Upper lobe of right lung (tissue), 1 donor: ENCODE data around the gene SENP8. TPM values are rescaled to one million over a fixed set of nuclear protein-coding genes. Genes with fewer than 3 reads are reported as not detected.

Experiments used
- ATAC-seq: fragments of 200-7000 bp; cut with Tn5 transposase; one replicate; pipeline ENCODE4 v1.9.1; 2020; ENCODE audit warnings: mild to moderate bottlenecking, moderate library complexity
- DNase-seq: peaks from one replicate; pipeline ENCODE4 v3.0.0-alpha.2; 2020
- H3K27ac ChIP-seq: fragments of 200-600 bp; one replicate; pipeline ENCODE4 v1.8.0; 2022
- H3K27me3 ChIP-seq: fragments of 200-600 bp; one replicate; pipeline ENCODE4 v1.8.0; 2022; ENCODE audit warnings: mild to moderate bottlenecking
- H3K36me3 ChIP-seq: fragments of 200-600 bp; one replicate; pipeline ENCODE4 v1.8.0; 2022
- H3K4me1 ChIP-seq: fragments of 200-600 bp; one replicate; pipeline ENCODE4 v1.8.0; 2022
- H3K4me3 ChIP-seq: fragments of 200-600 bp; one replicate; pipeline ENCODE4 v1.8.0; 2022; ENCODE audit warnings: mild to moderate bottlenecking
- H3K9me3 ChIP-seq: fragments of 200-600 bp; one replicate; pipeline ENCODE4 v1.8.0; 2022
- intact Hi-C: fragments of 100-400 bp; cut with DNase I; formaldehyde crosslinking; loops from one replicate; pipeline ENCODE4 v1.11.0; 2022
- total RNA-seq: library from RNA; stranded (reverse); fragmentation: NEBNext Ultra II Directional; extraction: Animal tissue kit (Norgen Biotek cat#: 25700); gene quantifications from one replicate; pipeline ENCODE4 v1.2.1, GENCODE V29; 2021
- TF ChIP-seq, protein P1 (sequence below): fragments of 200-600 bp; IDR thresholded peaks from one replicate; pipeline ENCODE4 v1.8.0; 2022; ENCODE audit warnings: antibody characterized with exemption
- donor health status: DM: no; HTN: yes; CAD: no; lungs with severe emphysema.

Gene SENP8
- total RNA-seq, 1 donor from 2014 or later: 3.3 TPM

DNA sequence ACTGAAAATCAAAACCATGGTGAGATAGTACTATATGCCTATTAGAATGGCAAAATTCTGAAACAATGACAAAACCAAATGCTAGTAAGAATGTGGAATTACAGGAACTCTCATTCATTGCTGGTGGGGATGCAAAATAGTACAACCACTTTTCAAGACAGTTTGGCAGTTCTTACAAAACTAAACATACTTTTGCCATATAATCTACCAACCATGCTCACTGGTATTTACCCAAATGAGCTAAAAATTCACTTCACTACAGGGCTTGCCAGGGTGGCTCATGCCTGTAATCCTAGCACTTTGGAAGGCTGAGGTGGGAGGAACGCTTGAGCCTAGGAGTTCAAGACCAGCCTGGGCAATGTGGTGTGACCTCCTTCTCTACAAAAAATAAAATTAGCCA lies 40.3 kb upstream of the SENP8 start:
- intact Hi-C loops: no loop called here
- Histone ChIP-seq H3K27me3 (no peaks in the 10 kb centered on the region), H3K4me1 (no peaks in the 10 kb centered on the region), H3K36me3 (no peaks in the 10 kb centered on the region), H3K27ac (no peak overlapping the region), H3K9me3 (no peaks in the 10 kb centered on the region), H3K4me3 (no peak overlapping the region)
- no peak for ATAC-seq
- TF ChIP-seq, protein P1, sequence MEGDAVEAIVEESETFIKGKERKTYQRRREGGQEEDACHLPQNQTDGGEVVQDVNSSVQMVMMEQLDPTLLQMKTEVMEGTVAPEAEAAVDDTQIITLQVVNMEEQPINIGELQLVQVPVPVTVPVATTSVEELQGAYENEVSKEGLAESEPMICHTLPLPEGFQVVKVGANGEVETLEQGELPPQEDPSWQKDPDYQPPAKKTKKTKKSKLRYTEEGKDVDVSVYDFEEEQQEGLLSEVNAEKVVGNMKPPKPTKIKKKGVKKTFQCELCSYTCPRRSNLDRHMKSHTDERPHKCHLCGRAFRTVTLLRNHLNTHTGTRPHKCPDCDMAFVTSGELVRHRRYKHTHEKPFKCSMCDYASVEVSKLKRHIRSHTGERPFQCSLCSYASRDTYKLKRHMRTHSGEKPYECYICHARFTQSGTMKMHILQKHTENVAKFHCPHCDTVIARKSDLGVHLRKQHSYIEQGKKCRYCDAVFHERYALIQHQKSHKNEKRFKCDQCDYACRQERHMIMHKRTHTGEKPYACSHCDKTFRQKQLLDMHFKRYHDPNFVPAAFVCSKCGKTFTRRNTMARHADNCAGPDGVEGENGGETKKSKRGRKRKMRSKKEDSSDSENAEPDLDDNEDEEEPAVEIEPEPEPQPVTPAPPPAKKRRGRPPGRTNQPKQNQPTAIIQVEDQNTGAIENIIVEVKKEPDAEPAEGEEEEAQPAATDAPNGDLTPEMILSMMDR: no peak
- no peak for DNase-seq

DNA sequence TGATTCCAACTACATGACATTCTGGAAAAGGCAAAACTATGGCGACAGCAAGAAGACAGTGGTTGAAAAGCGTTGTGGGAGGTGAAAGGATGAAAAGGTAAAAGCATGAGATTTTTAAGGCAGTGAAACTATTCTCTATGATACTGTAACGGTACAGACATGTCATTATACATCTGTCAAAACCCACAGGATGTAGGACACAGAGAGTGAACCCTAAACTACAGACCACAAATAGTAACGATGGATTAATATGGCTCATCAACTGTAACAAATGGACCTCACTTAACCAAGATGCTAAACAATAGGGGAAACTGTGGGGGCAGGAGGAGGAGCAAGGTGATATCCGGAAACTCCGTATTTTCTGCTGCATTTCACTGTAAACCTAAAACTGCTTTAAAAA lies 39.3 kb upstream of the SENP8 start:
- no peaks in the 10 kb centered on the region for H3K9me3 ChIP-seq
- H3K4me3 ChIP-seq: no peak overlapping the region
- intact Hi-C loops: no loop called here
- H3K27ac ChIP-seq: no peak overlapping the region
- H3K4me1 ChIP-seq: no peaks in the 10 kb centered on the region
- ATAC-seq (no peak), DNase-seq (no peak)
- no peaks in the 10 kb centered on the region for H3K27me3 ChIP-seq
- TF ChIP-seq, protein P1: no peak
- no peaks in the 10 kb centered on the region for H3K36me3 ChIP-seq

DNA sequence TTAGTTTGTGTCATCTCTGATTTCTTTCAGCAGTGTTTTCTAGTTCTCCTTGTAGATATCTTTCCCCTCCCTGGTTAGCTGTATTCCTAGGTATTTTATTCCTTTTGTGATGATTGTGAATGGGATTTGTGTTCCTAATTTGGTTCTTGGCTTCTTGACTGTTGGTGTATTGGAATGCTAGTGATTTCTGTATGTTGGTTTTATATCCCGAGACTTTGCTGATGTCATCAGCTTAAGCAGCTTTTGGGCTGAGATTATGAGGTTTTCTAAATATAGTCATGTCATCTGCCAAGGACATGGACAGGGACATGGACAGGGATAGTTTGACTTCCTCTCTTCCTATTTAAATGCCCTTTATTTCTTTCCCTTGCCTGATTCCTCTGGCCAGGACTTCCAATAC lies 36.0 kb upstream of the SENP8 start:
- no peaks in the 10 kb centered on the region for H3K36me3 ChIP-seq
- DNase-seq (no peak), ATAC-seq (no peak)
- H3K4me1 ChIP-seq: no peaks in the 10 kb centered on the region
- intact Hi-C loops: no loop called here
- no peaks in the 10 kb centered on the region for H3K27me3 ChIP-seq
- H3K4me3 ChIP-seq: no peak overlapping the region
- TF ChIP-seq, protein P1: no peak
- H3K27ac ChIP-seq: no peak overlapping the region
- H3K9me3 ChIP-seq: no peaks in the 10 kb centered on the region

DNA sequence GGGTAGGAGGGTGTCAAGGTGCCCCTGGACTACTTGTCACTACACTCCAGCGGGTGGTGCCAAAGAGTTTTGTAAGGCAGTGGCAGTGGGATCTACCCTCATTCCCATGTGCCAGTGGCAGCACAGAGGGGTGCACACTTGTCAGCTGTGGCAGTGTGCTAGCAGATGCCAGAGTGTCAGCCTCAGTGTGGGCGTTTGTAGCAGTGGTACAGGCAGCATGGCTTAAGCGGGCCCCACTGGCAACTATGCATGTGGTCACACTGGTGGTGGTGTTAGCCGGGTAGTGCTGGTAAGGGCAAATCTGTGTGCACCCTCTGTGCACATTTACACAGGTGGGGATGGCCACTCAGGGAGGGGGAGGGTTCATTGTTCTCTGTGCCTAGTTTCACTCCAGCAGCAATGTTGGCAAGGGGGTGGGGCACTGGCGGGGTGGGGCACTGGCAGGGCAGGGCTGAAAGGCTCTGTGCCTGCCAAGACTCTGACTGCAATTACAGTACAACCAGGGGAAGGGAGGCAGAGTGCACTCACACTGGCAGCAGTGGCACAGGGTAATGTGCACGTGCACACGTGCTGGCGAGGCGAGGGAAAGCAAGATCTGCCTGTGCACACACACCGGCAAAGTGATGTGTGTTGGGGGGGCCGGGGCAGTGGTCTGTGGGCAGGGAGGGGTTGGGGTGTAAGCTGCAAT lies 32.0 kb upstream of the SENP8 start:
- TF ChIP-seq, protein P1: no peak
- ATAC-seq: peak; percentile 80
- Histone ChIP-seq H3K4me3 (no peak overlapping the region), H3K4me1 (no peaks in the 10 kb centered on the region), H3K9me3 (no peaks in the 10 kb centered on the region), H3K27ac (no peak overlapping the region), H3K27me3 (no peaks in the 10 kb centered on the region), H3K36me3 (no peaks in the 10 kb centered on the region)
- peak; percentile 68 for DNase-seq
- intact Hi-C loops: no loop called here

DNA sequence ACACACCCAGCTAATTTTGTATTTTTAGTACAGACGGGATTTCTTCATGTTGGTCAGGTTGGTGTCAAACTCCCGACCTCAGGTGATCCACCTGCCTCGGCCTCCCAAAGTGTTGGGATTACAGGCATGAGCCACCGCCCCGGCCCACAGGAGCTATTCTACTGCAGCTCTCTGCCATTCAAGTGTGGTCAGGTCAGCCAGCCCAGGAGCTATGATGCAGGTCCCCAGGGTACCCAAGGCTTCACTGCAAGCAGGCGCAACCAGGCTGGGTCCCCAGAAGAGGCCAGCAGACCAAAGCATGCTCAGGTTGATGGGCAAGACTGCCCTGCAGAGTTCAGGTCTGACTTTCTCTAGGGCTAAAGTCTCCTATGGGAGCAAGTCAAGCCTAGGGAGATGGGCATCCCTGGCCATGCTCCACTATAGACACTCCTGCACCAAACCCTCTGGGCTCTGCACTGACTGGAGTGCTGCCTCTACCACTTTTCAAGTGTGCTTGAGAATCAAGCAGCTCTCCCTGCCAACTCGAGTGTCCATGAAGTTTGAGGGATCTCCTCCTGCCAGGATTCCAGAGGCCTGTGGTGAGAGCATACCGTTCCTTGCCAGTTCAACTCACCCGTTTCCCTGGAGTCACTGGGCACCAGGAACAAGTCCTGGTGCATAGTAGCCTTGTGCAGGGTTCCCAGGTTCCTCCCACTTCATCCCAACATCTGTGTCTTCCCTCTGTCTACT lies 31.1 kb upstream of the SENP8 start:
- H3K4me3 ChIP-seq: no peak overlapping the region
- peak; percentile 66 for DNase-seq
- intact Hi-C loops: no loop called here
- peak; percentile 88 for ATAC-seq
- H3K27ac ChIP-seq: no peak overlapping the region
- no peaks in the 10 kb centered on the region for H3K27me3 ChIP-seq
- H3K4me1 ChIP-seq: no peaks in the 10 kb centered on the region
- H3K36me3 ChIP-seq: no peaks in the 10 kb centered on the region
- TF ChIP-seq, protein P1: no peak
- no peaks in the 10 kb centered on the region for H3K9me3 ChIP-seq
